Left lung (tissue), 14 donors: ENCODE data around the gene PPP3R2. TPM values are rescaled to one million over a fixed set of nuclear protein-coding genes. Genes with fewer than 3 reads are reported as not detected.

Experiments used
- ATAC-seq: fragments of 200-7000 bp; cut with Tn5 transposase; one replicate; pipeline ENCODE4 v1.9.1; 2020; ENCODE audit warnings: moderate library complexity
- DNase-seq, 4 donors: peaks; one replicate each; pipeline ENCODE4 v3.0.0-alpha.2; 2013 to 2020
- H3K27ac ChIP-seq, 2 donors: fragments of 200-600 bp; sonication (generic) in 1 of 2; one replicate each; pipeline versions ENCODE4 v1.5.0 to v1.8.0; 2020 to 2021
- H3K27me3 ChIP-seq, 2 donors: fragments of 200-600 bp; sonication (generic) in 1 of 2; one replicate each; pipeline versions ENCODE4 v1.5.0 to v1.8.0; 2020 to 2021
- H3K36me3 ChIP-seq, 2 donors: fragments of 200-600 bp; sonication (generic) in 1 of 2; one replicate each; pipeline versions ENCODE4 v1.5.0 to v1.8.0; 2020 to 2021
- H3K4me1 ChIP-seq, 2 donors: fragments of 200-600 bp; one replicate each; pipeline ENCODE4 v1.8.0; 2021
- H3K4me3 ChIP-seq, 2 donors: fragments of 200-600 bp; sonication (generic) in 1 of 2; one replicate each; pipeline versions ENCODE4 v1.5.0 to v1.8.0; 2020 to 2021; ENCODE audit warnings: mild to moderate bottlenecking in 1 of 2
- H3K9me3 ChIP-seq, 2 donors: fragments of 200-600 bp; sonication (generic) in 1 of 2; one replicate each; pipeline versions ENCODE4 v1.5.0 to v1.8.0; 2020 to 2021
- CTCF ChIP-seq, 2 donors: fragments of 200-600 bp; sonication (generic) in 1 of 2; IDR thresholded peaks; one replicate each; pipeline versions ENCODE4 v1.5.0 to v1.8.0; 2021; ENCODE audit warnings: antibody characterized with exemption in 2 of 2
- intact Hi-C, 2 donors: fragments of 100-400 bp; cut with DNase I; formaldehyde crosslinking; loops; one replicate each; pipeline versions ENCODE4 v1.11.2 to v1.14.2; 2022
- long read RNA-seq, 12 donors: library from polyadenylated mRNA in 2 of 12; unstranded in 2 of 12; transcript quantifications; one replicate each; pipeline ENCODE4 v2.0.0 and lab custom pipeline, GENCODE V29; 2019 to 2026
- polyA plus RNA-seq, 6 donors: library from polyadenylated mRNA; unstranded; fragments of 120-200 nt; gene quantifications; one replicate each; pipeline ENCODE4 v1.2.1, GENCODE V29; 2013; ENCODE audit not compliant: insufficient read length in 6 of 6
- total RNA-seq, 2 donors: library from RNA; stranded (reverse); fragmentation: NEBNext Ultra II Directional; extraction: Animal tissue kit (Norgen Biotek cat#: 25700); gene quantifications; one replicate each; pipeline ENCODE4 v1.2.1, GENCODE V29; 2021
- donor health status: DM: no; HTN: yes; CAD: no.
- donor health status: DM: no; HTN: no; CAD: no.

The PPP3R2 gene, protein sequence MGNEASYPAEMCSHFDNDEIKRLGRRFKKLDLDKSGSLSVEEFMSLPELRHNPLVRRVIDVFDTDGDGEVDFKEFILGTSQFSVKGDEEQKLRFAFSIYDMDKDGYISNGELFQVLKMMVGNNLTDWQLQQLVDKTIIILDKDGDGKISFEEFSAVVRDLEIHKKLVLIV
- total RNA-seq (not detected), polyA plus RNA-seq (under 1 TPM in 1 of 6 donors, not detected in 5; 0.07 TPM)
- long read RNA-seq, donor 1, result 0 reads
- long read RNA-seq, donor 2, result 0 reads
- long read RNA-seq, donor 3, result 0 reads
- long read RNA-seq, donor 4, result 0 reads
- long read RNA-seq, donor 5, partial matches to known transcripts, result 0 of 1 reads
- long read RNA-seq, donor 5, other reads (novel, unspliced or antisense), result 0 of 1 reads
- long read RNA-seq, donor 6, result 0 reads
- long read RNA-seq, donor 7, result 0 reads
- long read RNA-seq, donor 8, result 0 reads
- long read RNA-seq, donor 9, result 0 reads
- long read RNA-seq, donor 10, result 0 reads
- long read RNA-seq, donor 11, result 0 reads
- long read RNA-seq, donor 12, result 0 reads

DNA sequence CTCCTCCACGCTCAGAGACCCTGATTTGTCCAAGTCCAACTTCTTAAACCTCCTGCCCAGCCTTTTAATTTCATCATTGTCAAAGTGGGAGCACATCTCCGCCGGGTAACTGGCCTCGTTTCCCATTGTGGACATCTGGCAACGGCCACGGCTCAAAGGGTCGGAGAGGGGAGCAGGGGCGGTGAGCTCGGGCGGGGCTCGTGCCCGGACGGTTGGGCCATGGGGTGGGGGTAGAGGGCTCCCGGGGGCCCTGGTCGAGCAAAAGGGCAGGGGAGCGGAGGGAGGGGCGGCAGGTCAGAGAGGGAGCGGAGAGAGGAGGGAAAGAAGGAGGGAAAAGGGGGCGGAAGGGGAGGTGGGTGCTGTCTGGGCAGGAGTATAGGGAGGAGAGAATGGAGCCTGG is at the start of gene PPP3R2:
Gene PPP3R2, minus strand, starts transcription at position 174 of the 400 bp plus-strand sequence. Its CDS starts 48 bp downstream, at position 126.
- no peaks in the 10 kb centered on the region for H3K4me1 ChIP-seq
- DNase-seq (peak in 1 of 4 donors; percentile 78), ATAC-seq (no peak)
- peaks cover 0 to 8% of the 10 kb centered on the region in 2 donors for H3K27me3 ChIP-seq
- TF ChIP-seq CTCF (IDR thresholded peaks at IDR 0.05), result no peak
- H3K36me3 ChIP-seq, result no peaks in the 10 kb centered on the region
- H3K9me3 ChIP-seq, result no peaks in the 10 kb centered on the region
- no peak within 1 kb of the TSS for H3K4me3 ChIP-seq
- H3K27ac ChIP-seq, result no peak within 1 kb of the TSS
- intact Hi-C loops, result no loop called here

DNA sequence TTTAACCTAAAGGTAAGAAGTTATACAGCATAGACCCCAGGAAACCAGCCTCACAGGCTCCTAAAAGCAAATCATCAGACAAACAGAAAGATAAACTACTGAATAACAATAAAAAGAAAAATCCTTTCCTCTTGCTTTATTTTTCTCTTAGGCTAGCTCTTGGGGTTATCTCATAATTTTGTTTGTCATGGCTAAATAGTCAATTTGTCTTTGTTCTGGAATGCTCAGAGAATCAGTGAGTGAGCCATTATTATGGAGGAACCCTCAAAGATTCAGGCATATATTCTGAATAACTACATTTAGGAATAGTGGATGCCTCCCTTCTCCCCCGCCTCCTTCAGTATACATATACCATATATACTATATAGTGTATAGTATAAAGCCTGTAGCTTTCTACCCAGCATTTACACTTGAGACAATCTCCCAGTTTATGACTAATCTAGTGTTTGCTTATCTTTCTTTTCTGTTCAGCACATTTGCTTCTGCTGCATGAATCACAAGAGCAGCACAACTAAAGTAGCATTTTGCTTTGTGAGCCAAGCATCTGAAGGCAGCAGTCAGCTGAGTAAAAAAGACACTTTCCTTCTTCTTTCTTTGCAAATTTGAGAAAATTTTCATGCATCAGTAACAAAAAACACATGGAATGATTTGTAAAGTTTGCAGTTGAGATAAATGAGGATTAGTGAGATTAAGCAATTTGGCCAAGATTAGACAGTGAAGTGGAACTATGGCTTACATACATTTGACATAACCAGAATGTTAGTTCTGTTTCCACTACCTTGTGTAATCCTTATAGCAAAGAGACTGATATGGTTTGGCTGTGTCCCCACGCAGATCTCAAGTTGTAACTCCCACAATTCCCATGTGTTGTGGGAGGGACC is 45.3 kb upstream of the PPP3R2 start:
- Histone ChIP-seq H3K9me3 (peaks cover 0 to 6% of the 10 kb centered on the region in 2 donors), H3K27ac (no peak overlapping the region)

GRCh38 chr9:101639311-101639710 is 44.5 kb upstream of the PPP3R2 start:
- Histone ChIP-seq H3K27ac (no peak overlapping the region), H3K36me3 (no peaks in the 10 kb centered on the region), H3K4me3 (no peak overlapping the region), H3K9me3 (peaks cover 0 to 6% of the 10 kb centered on the region in 2 donors), H3K4me1 (no peaks in the 10 kb centered on the region), H3K27me3 (no peaks in the 10 kb centered on the region)
- peak in 1 of 4 donors; percentile 32 for DNase-seq
- intact Hi-C loops, result no loop called here
- no peak for TF ChIP-seq CTCF (IDR thresholded peaks at IDR 0.05)
- ATAC-seq, result no peak

More for the DNA sequence above, 45.3 kb upstream of the PPP3R2 start:
- intact Hi-C loops, result no loop called here
- H3K27me3 ChIP-seq, result no peaks in the 10 kb centered on the region
- ATAC-seq (no peak), DNase-seq (peak in 1 of 4 donors; percentile 7)
- no peak overlapping the region for H3K4me3 ChIP-seq
- no peaks in the 10 kb centered on the region for H3K4me1 ChIP-seq
- H3K36me3 ChIP-seq, result no peaks in the 10 kb centered on the region
- TF ChIP-seq CTCF (IDR thresholded peaks at IDR 0.05), result no peak

DNA sequence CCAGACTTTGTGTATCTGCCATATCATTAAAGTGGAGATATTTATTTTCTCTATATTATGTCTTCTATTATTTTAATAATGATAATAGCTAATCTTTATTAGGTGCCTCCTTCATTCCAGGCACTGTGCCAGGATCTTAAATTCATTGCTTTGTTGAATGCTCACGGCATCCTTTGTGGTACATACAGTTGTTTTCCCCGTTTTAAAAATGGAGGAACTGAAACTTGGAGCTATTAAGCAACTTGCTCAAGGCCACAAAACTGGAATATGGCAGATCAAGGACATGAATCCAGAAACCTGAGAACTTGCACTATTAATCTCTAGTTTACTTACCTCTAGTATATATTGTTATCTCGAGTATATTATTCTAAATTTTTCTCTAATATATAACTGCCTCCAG is 41.5 kb upstream of the PPP3R2 start:
- DNase-seq (no peak), ATAC-seq (no peak)
- TF ChIP-seq CTCF (IDR thresholded peaks at IDR 0.05), result no peak
- no peak overlapping the region for H3K4me3 ChIP-seq
- H3K36me3 ChIP-seq, result no peaks in the 10 kb centered on the region
- no peaks in the 10 kb centered on the region for H3K27me3 ChIP-seq
- H3K9me3 ChIP-seq, result no peaks in the 10 kb centered on the region
- H3K4me1 ChIP-seq, result no peaks in the 10 kb centered on the region
- intact Hi-C loops, result no loop called here
- H3K27ac ChIP-seq, result no peak overlapping the region

- no peak for TF ChIP-seq CTCF (IDR thresholded peaks at IDR 0.05)
- ATAC-seq (no peak), DNase-seq (no peak)
- Histone ChIP-seq H3K36me3 (no peaks in the 10 kb centered on the region), H3K27me3 (no peaks in the 10 kb centered on the region), H3K9me3 (no peaks in the 10 kb centered on the region), H3K4me1 (no peaks in the 10 kb centered on the region), H3K27ac (no peak overlapping the region), H3K4me3 (no peak overlapping the region)
- intact Hi-C loops, result no loop called here
Measured at GRCh38 chr9:101635473-101635872, 40.7 kb upstream of the PPP3R2 start.
